H1 (cell line): ENCODE measurements around the gene PITRM1. TPM values are rescaled to one million over a fixed set of nuclear protein-coding genes. Genes with fewer than 3 reads are reported as not detected.

Experiments used
- ASH2L ChIP-seq: fragments of 200-600, 300-600 bp; sonication (generic); IDR thresholded peaks from one replicate; pipeline ENCODE4 v1.7.1; 2017; ENCODE audit warnings: low read length
- ATF3 ChIP-seq: IDR thresholded peaks from 2 replicates; pipeline ENCODE4 v1.6.1; 2011; ENCODE audit warnings: low read depth, mild to moderate bottlenecking, low read length; ENCODE audit not compliant: insufficient read depth
- BRCA1 ChIP-seq: IDR thresholded peaks from 2 replicates; pipeline ENCODE4 v1.6.1; 2012; ENCODE audit warnings: low read depth, low read length, improper control_type of control experiment
- CREB1 ChIP-seq: IDR thresholded peaks from 2 replicates; pipeline ENCODE4 v1.6.1; 2012; ENCODE audit warnings: inconsistent platforms
- CTBP2 ChIP-seq: IDR thresholded peaks from 2 replicates; pipeline ENCODE4 v1.7.0; 2011; ENCODE audit warnings: borderline replicate concordance, mild to moderate bottlenecking, moderate library complexity, mixed read lengths, low read length; ENCODE audit not compliant: insufficient read depth, insufficient read length
- EGR1 ChIP-seq: IDR thresholded peaks from 2 replicates; pipeline ENCODE4 v1.6.1; 2011; ENCODE audit warnings: low read depth, low read length, borderline replicate concordance
- EZH2 ChIP-seq: fragments of 200-600 bp; sonication (generic); IDR thresholded peaks from 2 replicates; pipeline ENCODE4 v1.7.1; 2012; ENCODE audit warnings: low read depth, mild to moderate bottlenecking, moderate library complexity, low read length, inconsistent platforms; ENCODE audit not compliant: severe bottlenecking
- GTF2F1 ChIP-seq: IDR thresholded peaks from 2 replicates; pipeline ENCODE4 v1.6.1; 2012; ENCODE audit warnings: low read depth, low read length, improper control_type of control experiment, borderline replicate concordance
- HDAC2 ChIP-seq, 2 experiments: fragments of 300-600 bp in 1 of 2; sonication (generic) in 1 of 2; IDR thresholded peaks; 2 replicates each; pipeline ENCODE4 v1.6.1; 2011 to 2012; ENCODE audit warnings: low read depth in 2 of 2, low read length in 2 of 2, mild to moderate bottlenecking in 2 of 2, moderate library complexity in 2 of 2, borderline replicate concordance in 1 of 2, inconsistent platforms in 1 of 2
- HDAC6 ChIP-seq: IDR thresholded peaks from one replicate; pipeline ENCODE4 v1.7.1; 2012; ENCODE audit warnings: low read depth, mild to moderate bottlenecking, inconsistent platforms, low read length, moderate library complexity
- JUND ChIP-seq: IDR thresholded peaks from 2 replicates; pipeline ENCODE4 v1.6.1; 2011; ENCODE audit warnings: mild to moderate bottlenecking, improper control_type of control experiment, low read length
- KDM4A ChIP-seq: IDR thresholded peaks from one replicate; pipeline ENCODE4 v1.7.1; 2012; ENCODE audit warnings: low read depth, mild to moderate bottlenecking, moderate library complexity, low read length, inconsistent platforms; ENCODE audit not compliant: severe bottlenecking
- KDM5A ChIP-seq: fragments of 200-600 bp; IDR thresholded peaks from 2 replicates; pipeline ENCODE4 v1.7.1; 2012; ENCODE audit warnings: mild to moderate bottlenecking, low read length, inconsistent platforms, mixed read lengths
- NRF1 ChIP-seq: IDR thresholded peaks from 2 replicates; pipeline ENCODE4 v1.6.1; 2011; ENCODE audit warnings: mild to moderate bottlenecking, low read depth, low read length, improper control_type of control experiment
- POLR2A ChIP-seq, 2 experiments: IDR thresholded peaks; 1 replicate in 1 of 2; 2 replicates in 1 of 2; pipeline ENCODE4 v1.6.1; 2011; ENCODE audit warnings: low read depth in 2 of 2, low read length in 2 of 2, mild to moderate bottlenecking in 2 of 2; ENCODE audit errors: control extremely low read depth in 1 of 2
- POLR2AphosphoS5 ChIP-seq: IDR thresholded peaks from 2 replicates; pipeline ENCODE4 v1.6.1; 2011; ENCODE audit warnings: low read depth, low read length
- SIN3A ChIP-seq, 2 experiments: IDR thresholded peaks in 1 of 2; conservative IDR thresholded peaks in 1 of 2; 2 replicates each; pipeline ENCODE4 v1.6.1; 2011 to 2012; ENCODE audit warnings: low read length in 2 of 2, improper control_type of control experiment in 1 of 2, low read depth in 1 of 2, mild to moderate bottlenecking in 1 of 2
- SIRT6 ChIP-seq: IDR thresholded peaks from one replicate; pipeline ENCODE4 v1.7.1; 2012; ENCODE audit warnings: low read length, inconsistent platforms
- SP4 ChIP-seq: IDR thresholded peaks from 2 replicates; pipeline ENCODE4 v1.6.1; 2012; ENCODE audit warnings: low read length, inconsistent platforms
- TAF1 ChIP-seq: IDR thresholded peaks from 2 replicates; pipeline ENCODE4 v1.6.1; 2011; ENCODE audit warnings: mild to moderate bottlenecking, low read depth, low read length
- YY1 ChIP-seq: IDR thresholded peaks from 2 replicates; pipeline ENCODE4 v1.6.1; 2011; ENCODE audit warnings: low read depth, mild to moderate bottlenecking, low read length
- ZNF274 ChIP-seq: IDR thresholded peaks from 2 replicates; pipeline ENCODE4 v1.7.0; 2012; ENCODE audit warnings: low read length, borderline replicate concordance; ENCODE audit errors: extremely low read depth
- polyA plus RNA-seq, 7 experiments: library from polyadenylated mRNA; depleted of rRNA in 3 of 7; stranded (reverse) in 5 of 7; unstranded in 2 of 7; fragments of >200 nt in 5 of 7; fragments of 200-250 nt in 2 of 7; gene quantifications; 1 replicate in 5 of 7; 2 replicates in 1 of 7; 4 replicates in 1 of 7; pipeline versions ENCODE4 v1.2.1 to v1.2.3, GENCODE V29; 2011 to 2013; ENCODE audit warnings: missing spikeins in 2 of 7, mixed read lengths in 2 of 7
- total RNA-seq: library from RNA; stranded (reverse); fragmentation: NEBNext Ultra II Directional; extraction: Animal tissue kit (Norgen Biotek cat#: 25700); gene quantifications from 2 replicates; pipeline ENCODE4 v1.2.1, GENCODE V29; 2021
- TF ChIP-seq, protein P1 (sequence below): IDR thresholded peaks from 2 replicates; pipeline ENCODE4 v1.6.1; 2011; ENCODE audit warnings: low read length, improper control_type of control experiment
- TF ChIP-seq, protein P2 (sequence below): IDR thresholded peaks from 2 replicates; pipeline ENCODE4 v1.6.1; 2012; ENCODE audit warnings: inconsistent platforms

The PITRM1 gene
- total and polyA plus RNA-seq, 2 of the 8 experiments (the other 6 are each of a cell fraction or from before 2014, with no cell fraction given): 18.6 to 31.5 TPM

DNA sequence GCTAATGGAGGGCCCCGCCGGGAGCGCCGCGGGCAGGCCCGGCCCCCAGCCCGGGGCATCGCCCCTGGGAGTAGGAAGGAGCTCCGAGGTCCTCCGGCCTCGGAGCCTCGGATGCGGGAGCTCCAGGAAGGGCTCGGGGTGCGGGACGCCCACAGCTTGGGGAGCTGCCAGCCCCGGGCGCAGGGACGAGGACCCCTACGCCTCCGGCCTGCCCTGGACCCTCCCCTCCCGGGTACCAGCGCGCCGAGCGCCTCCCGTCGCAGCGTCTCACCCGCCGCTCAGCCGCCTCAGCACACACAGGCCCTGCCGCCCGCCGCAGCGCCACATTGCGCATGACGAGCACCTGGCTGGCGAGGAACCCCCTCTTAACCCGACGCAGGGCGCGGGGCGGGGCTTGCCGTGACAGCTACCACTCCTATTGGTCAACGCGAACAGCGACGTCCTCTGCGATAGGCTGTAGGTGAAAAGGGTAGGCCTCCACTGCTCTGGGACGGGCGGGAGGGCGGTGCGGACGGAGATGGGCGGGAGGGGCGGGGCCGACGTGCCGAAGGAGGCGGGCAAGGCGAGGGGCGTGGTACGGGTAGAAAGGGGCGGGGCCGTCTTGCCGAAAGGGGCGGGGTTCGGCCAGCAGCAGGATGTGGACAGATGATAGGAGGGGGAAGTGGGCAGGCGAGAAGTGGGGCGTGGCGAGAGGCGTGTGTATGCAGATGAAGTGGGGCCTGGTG lies at the start of gene PITRM1 (continued):
- TF ChIP-seq HDAC6 (no peak), HDAC2 (IDR thresholded peaks at IDR 0.05; ENCODE audit: borderline replicate concordance in 1 of 2, low read depth in 2 of 2, low read length in 2 of 2) (no peak; a peak in 1 of 4 replicates), POLR2A (IDR thresholded peaks at IDR 0.05; ENCODE audit: control extremely low read depth in 1 of 2, low read depth in 2 of 2, low read length in 2 of 2) (peak; percentile 96 to 98), SIN3A (conservative IDR thresholded peaks at IDR 0.05 in 1 of 2, IDR thresholded peaks at IDR 0.05 in 1 of 2; ENCODE audit: low read depth in 1 of 2, low read length in 2 of 2) (peak in 1 of 2 experiments; percentile 31; a peak in 1 of 4 replicates), GTF2F1 (no peak), JUND (no peak), ASH2L (peak; percentile 68), SIRT6 (no peak), NRF1 (peak; percentile 44), POLR2AphosphoS5 (peak; percentile 96), YY1 (no peak), EZH2 (no peak), ZNF274 (no peak), ATF3 (no peak), KDM4A (peak; percentile 82), BRCA1 (no peak), KDM5A (no peak), SP4 (no peak), TAF1 (peak; percentile 89), EGR1 (no peak), CTBP2 (no peak), CREB1 (peak; percentile 70)
- TF ChIP-seq, protein P1, sequence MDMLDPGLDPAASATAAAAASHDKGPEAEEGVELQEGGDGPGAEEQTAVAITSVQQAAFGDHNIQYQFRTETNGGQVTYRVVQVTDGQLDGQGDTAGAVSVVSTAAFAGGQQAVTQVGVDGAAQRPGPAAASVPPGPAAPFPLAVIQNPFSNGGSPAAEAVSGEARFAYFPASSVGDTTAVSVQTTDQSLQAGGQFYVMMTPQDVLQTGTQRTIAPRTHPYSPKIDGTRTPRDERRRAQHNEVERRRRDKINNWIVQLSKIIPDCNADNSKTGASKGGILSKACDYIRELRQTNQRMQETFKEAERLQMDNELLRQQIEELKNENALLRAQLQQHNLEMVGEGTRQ: no peak
- TF ChIP-seq, protein P2, sequence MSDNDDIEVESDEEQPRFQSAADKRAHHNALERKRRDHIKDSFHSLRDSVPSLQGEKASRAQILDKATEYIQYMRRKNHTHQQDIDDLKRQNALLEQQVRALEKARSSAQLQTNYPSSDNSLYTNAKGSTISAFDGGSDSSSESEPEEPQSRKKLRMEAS: peak; percentile 87
